ENCODE measurements around the gene SMG1.

DNA sequence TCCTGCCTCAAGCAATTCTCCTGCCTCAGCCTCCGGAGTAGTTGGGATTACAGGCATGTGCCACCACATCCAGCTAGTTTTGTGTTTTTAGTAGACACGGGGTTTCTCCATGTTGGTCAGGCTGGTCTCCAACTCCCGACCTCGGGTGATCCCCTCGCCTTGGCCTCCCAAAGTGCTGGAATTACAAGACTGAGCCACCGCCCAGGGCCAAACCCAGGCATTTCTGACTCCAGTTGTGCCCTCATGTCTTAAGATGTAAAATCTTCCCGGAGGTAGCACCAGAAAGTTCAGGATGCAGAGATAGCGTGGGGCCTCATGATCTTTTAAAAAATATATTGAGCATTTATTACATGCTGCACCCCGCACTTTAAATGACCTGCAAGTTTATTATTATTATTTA, 12.8 kb upstream of the SMG1 start:
- no peak for TF ChIP-seq EP300 (IDR thresholded peaks at IDR 0.05)
- no peak for TF ChIP-seq CTCF (IDR thresholded peaks at IDR 0.05)
- TF ChIP-seq POLR2A (IDR thresholded peaks at IDR 0.05; ENCODE audit: low read depth) = no peak
